ENCODE measurements around the gene SLC17A9. TPM values are rescaled to one million over a fixed set of nuclear protein-coding genes. Genes with fewer than 3 reads are reported as not detected.
A peak's percentile ranks its signal among the peaks of the same experiment; 100 is the strongest.

Gene SLC17A9
- total and polyA plus RNA-seq, 10 of the 15 experiments (the other 5 are each of a cell fraction or from before 2014, with no cell fraction given) = 0.72 to 74.1 (median 29.4) TPM

- 2% methylated on average over 32 of the region's 32 CpGs for WGBS (ENCODE audit: insufficient coverage, insufficient replicate concordance, low lambda C conversion rate, missing lambda C conversion rate)
- H3K4me1 ChIP-seq (ENCODE audit: control insufficient read depth, insufficient read depth, low read length) = peaks cover 12% of the 10 kb centered on the region
- TF ChIP-seq SPI1 (IDR thresholded peaks at IDR 0.05; ENCODE audit: borderline replicate concordance, insufficient read depth, low read depth, low read length) = peak; percentile 95
- peak; percentile 61 for TF ChIP-seq NBN (IDR thresholded peaks at IDR 0.05)
- peak; percentile 35; the same call in 1 of the 2 replicates for TF ChIP-seq CREM (IDR thresholded peaks at IDR 0.05; ENCODE audit: low read depth)
- 0 out of 2 replicates have a peak, but pooled peaks have one; percentile 32 for TF ChIP-seq LARP7 (IDR thresholded peaks at IDR 0.05)
- peak; percentile 90 for TF ChIP-seq HSF1 (IDR thresholded peaks at IDR 0.05; ENCODE audit: low read depth, low read length)
- TF ChIP-seq ATF7 (IDR thresholded peaks at IDR 0.05; ENCODE audit: low read depth) = peak; percentile 57
- no peak for TF ChIP-seq MYB (IDR thresholded peaks at IDR 0.05; ENCODE audit: borderline replicate concordance, low read depth, low read length)
- no peak for TF ChIP-seq JUNB (IDR thresholded peaks at IDR 0.05)
- no peak for TF ChIP-seq E4F1 (IDR thresholded peaks at IDR 0.05; ENCODE audit: borderline replicate concordance, partially characterized antibody)
- peak; percentile 8; the same call in 1 of the 2 replicates for TF ChIP-seq CREB1 (IDR thresholded peaks at IDR 0.05; ENCODE audit: low read depth)
- peak; percentile 70 for TF ChIP-seq NR2F1 (conservative IDR thresholded peaks at IDR 0.05)
- TF ChIP-seq RELB (IDR thresholded peaks at IDR 0.05; ENCODE audit: low read depth) = peak; percentile 66
- TF ChIP-seq RB1 (IDR thresholded peaks at IDR 0.05; ENCODE audit: borderline replicate concordance) = peak; percentile 59; the same call in 1 of the 2 replicates
- TF ChIP-seq SIX5 (IDR thresholded peaks at IDR 0.05; ENCODE audit: low read depth, low read length, severe bottlenecking) = no peak
- peak; percentile 25 for TF ChIP-seq SP1 (IDR thresholded peaks at IDR 0.05; ENCODE audit: low read depth, low read length)
- peak; percentile 75 for TF ChIP-seq DPF2 (IDR thresholded peaks at IDR 0.05)
- TF ChIP-seq ATF3 (IDR thresholded peaks at IDR 0.05; ENCODE audit: borderline replicate concordance, extremely low read depth, low read depth, low read length) = peak; percentile 59; the same call in 1 of the 2 replicates
Measured at GRCh38 chr20:62953839-62954703, 1.6 kb downstream of the SLC17A9 start.

More at GRCh38 chr20:62953839-62954703, 1.6 kb downstream of the SLC17A9 start:
- Histone ChIP-seq H3K9ac (ENCODE audit: control insufficient read depth, insufficient read depth, low read length) (peak overlapping the region; percentile 93), H3K36me3 (ENCODE audit: control insufficient read depth in 2 of 2, insufficient read depth in 2 of 2, low read length in 1 of 2) (peaks cover 0 to 20% of the 10 kb centered on the region in 2 experiments; a peak in 2 of 4 replicates), H3K27me3 (replicated peaks in 1 of 2; ENCODE audit: control insufficient read depth in 2 of 2, insufficient read depth in 2 of 2, low read length in 1 of 2) (no peaks in the 10 kb centered on the region), H3K79me2 (ENCODE audit: control insufficient read depth, insufficient read depth, low read length) (peaks cover 37% of the 10 kb centered on the region), H3K9me3 (replicated peaks; ENCODE audit: control insufficient read depth, insufficient read depth, low read length) (peaks cover 2% of the 10 kb centered on the region; the same call in 2 of the 3 replicates), H4K20me1 (ENCODE audit: control insufficient read depth, insufficient read depth) (no peaks in the 10 kb centered on the region), H3K4me2 (ENCODE audit: control insufficient read depth, insufficient read depth) (peak overlapping the region; percentile 100), H3K4me3 (peak overlapping the region; percentile 98), H3K27ac (ENCODE audit: control insufficient read depth, insufficient read depth) (peak overlapping the region; percentile 94), H2AFZ (ENCODE audit: control insufficient read depth, low read depth, low read length) (peak overlapping the region; percentile 54)
- peak; percentile 86 for ATAC-seq
- ChIA-PET CTCF (interaction anchor here (0.6 to 3.5 kb wide), 19 partner anchors 16 to 226 kb away, joined by 3 to 27 read pairs (median 6); partner anchors contain the start of gene DIDO1), RAD21 (ENCODE audit: unreplicated experiment) (interaction anchor here (0.6 to 3.1 kb wide), 13 partner anchors 16 to 61 kb away, joined by 3 to 30 read pairs (median 5); partner anchors contain the start of gene GID8), POLR2A (interaction anchor here (0.6 to 2.7 kb wide), 21 partner anchors 16 to 270 kb away, joined by 3 to 27 read pairs (median 6); partner anchors contain the start of genes DIDO1, GID8 and MRGBP), SMC1A (ENCODE audit: uncharacterized antibody, unreplicated experiment) (interaction anchor here (0.8 to 3.5 kb wide), 22 partner anchors 16 to 121 kb away, joined by 3 to 23 read pairs (median 6); partner anchors contain the start of gene GID8)
- FAIRE-seq = peak; percentile 98
- no TSS peak for BruUV-seq (replicated peaks)
- peak; percentile 75 for DNase-seq (ENCODE audit: low read depth, low spot score)
- intact Hi-C loops (cut with micrococcal nuclease; ENCODE audit: unreplicated experiment) (loop anchor here (2.0 to 5.0 kb wide), 2 partner anchors 15 to 52 kb away; partner anchors contain the start of gene GID8), in situ Hi-C loops (cut with MboI) (no loop called here)
